PC-3 (cell line): ENCODE measurements around the gene GRB10. TPM values are rescaled to one million over a fixed set of nuclear protein-coding genes. Genes with fewer than 3 reads are reported as not detected.

Experiments
- ATAC-seq: fragments of 200-7000 bp; cut with Tn5 transposase; 2 replicates; pipeline ENCODE4 v1.9.1; 2020; ENCODE audit warnings: mild to moderate bottlenecking, moderate library complexity
- BruUV-seq: library from RNA; stranded (reverse); fragments of 400-500 nt; replicated peaks from 2 replicates; lab custom pipeline; 2021; lab: Mats Ljungman, UMichigan
- CTCF ChIA-PET: fragments of 300-600 bp; sonication (Branson Sonifier 250); formaldehyde crosslinking; loops from one replicate; lab custom pipeline; 2022; ENCODE audit warnings: antibody characterized with exemption; lab: Charles Lee
- POLR2A ChIA-PET: fragments of 300-600 bp; sonication (Branson Sonifier 250); formaldehyde crosslinking; loops from one replicate; lab custom pipeline; 2022; ENCODE audit warnings: antibody characterized with exemption; ENCODE audit not compliant: unreplicated experiment; lab: Charles Lee
- DNase-seq: peaks from one replicate; pipeline ENCODE4 v3.0.0-alpha.2; 2015
- H2AFZ ChIP-seq: fragments of 300-600 bp; sonication (generic); 2 replicates; pipeline ENCODE4 v1.6.0; 2016; ENCODE audit warnings: antibody characterized with exemption, low read length
- H3F3A ChIP-seq: fragments of 300-600 bp; sonication (generic); one replicate; pipeline ENCODE4 v1.6.0; 2017; ENCODE audit warnings: antibody characterized with exemption, low read length, control low read depth, mild to moderate bottlenecking; ENCODE audit not compliant: unreplicated experiment
- H3K27ac ChIP-seq: fragments of 300-600 bp; sonication (generic); 2 replicates; pipeline ENCODE4 v1.5.1; 2016; ENCODE audit warnings: mild to moderate bottlenecking, low read length
- H3K27me3 ChIP-seq: fragments of 300-600 bp; sonication (generic); 2 replicates; pipeline ENCODE4 v1.6.1; 2016; ENCODE audit warnings: low read length, mixed read lengths
- H3K36me3 ChIP-seq: fragments of 300-600 bp; sonication (generic); 2 replicates; pipeline ENCODE4 v1.6.1; 2016; ENCODE audit warnings: low read depth, mixed run types, low read length, mixed read lengths
- H3K4me1 ChIP-seq: fragments of 300-600 bp; sonication (generic); 2 replicates; pipeline ENCODE4 v1.5.1; 2016; ENCODE audit warnings: low read length; ENCODE audit not compliant: insufficient read depth
- H3K4me2 ChIP-seq: fragments of 300-600 bp; sonication (generic); 2 replicates; pipeline ENCODE4 v1.6.0; 2016; ENCODE audit warnings: low read length
- H3K4me3 ChIP-seq: fragments of 300-600 bp; sonication (generic); 2 replicates; pipeline ENCODE4 v1.5.1; 2016; ENCODE audit warnings: mild to moderate bottlenecking, low read length, mixed read lengths
- H3K79me2 ChIP-seq: fragments of 300-600 bp; sonication (generic); 2 replicates; pipeline ENCODE4 v1.6.1; 2017; ENCODE audit warnings: low read length, mixed read lengths
- H3K9ac ChIP-seq: fragments of 300-600 bp; sonication (generic); 2 replicates; pipeline ENCODE4 v1.6.0; 2016; ENCODE audit warnings: mild to moderate bottlenecking, low read length
- H3K9me2 ChIP-seq: fragments of 300-600 bp; sonication (generic); replicated peaks from 2 replicates; pipeline ENCODE4 v1.6.1; 2016; ENCODE audit warnings: mixed run types, low read length, mixed read lengths
- H3K9me3 ChIP-seq: fragments of 300-600 bp; sonication (generic); 2 replicates; pipeline ENCODE4 v1.6.1; 2016; ENCODE audit warnings: low read length, mixed read lengths
- H4K20me1 ChIP-seq: fragments of 300-600 bp; sonication (generic); 2 replicates; pipeline ENCODE4 v1.6.1; 2016; ENCODE audit warnings: low read length, mixed read lengths
- EZH2 ChIP-seq: fragments of 300-600 bp; sonication (generic); IDR thresholded peaks from one replicate; pipeline ENCODE4 v1.6.1; 2017; ENCODE audit warnings: antibody characterized with exemption, mild to moderate bottlenecking, low read length; ENCODE audit not compliant: unreplicated experiment
- EZH2phosphoT487 ChIP-seq: fragments of 300-600 bp; sonication (generic); IDR thresholded peaks from 2 replicates; pipeline ENCODE4 v1.6.1; 2018; ENCODE audit warnings: mild to moderate bottlenecking, antibody characterized with exemption, low read length, borderline replicate concordance
- intact Hi-C: fragments of 100-400 bp; cut with micrococcal nuclease; formaldehyde crosslinking; loops from 2 replicates; pipeline ENCODE4 v1.9.0; 2023
- total RNA-seq: library from RNA; depleted of rRNA; stranded (reverse); fragments of >200 nt; gene quantifications from 2 replicates; pipeline ENCODE4 v1.2.3, GENCODE V29; 2014
- TF ChIP-seq, protein P1 (sequence below): fragments of 300-600 bp; sonication (generic); conservative IDR thresholded peaks from 2 replicates; pipeline ENCODE4 v1.5.1; 2017; ENCODE audit warnings: antibody characterized with exemption, low read depth, mild to moderate bottlenecking, low read length

The GRB10 gene
- total RNA-seq, 1 experiment from 2014 or later: 61.3 TPM

DNA sequence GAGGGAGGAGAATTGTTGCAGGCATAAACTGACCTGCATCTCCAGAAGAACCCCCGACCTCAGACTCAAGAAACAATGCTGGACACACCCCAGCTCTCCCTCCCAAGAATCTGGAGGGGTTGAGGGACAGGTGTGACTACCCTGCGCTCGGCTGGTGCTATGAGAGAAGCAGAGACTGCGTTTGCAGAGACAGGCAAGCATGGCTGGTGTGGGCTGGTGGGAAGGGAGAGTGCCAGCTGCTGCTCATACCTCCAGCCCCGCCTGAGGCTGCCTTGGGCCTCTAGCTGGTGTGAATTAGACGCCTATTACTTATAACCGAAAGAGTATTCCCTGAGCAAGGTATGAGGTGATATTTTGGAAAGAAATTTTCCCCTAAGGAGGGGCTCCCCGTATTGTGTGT lies 169.2 kb downstream of the GRB10 start:
- Histone ChIP-seq H3K79me2 (no peaks in the 10 kb centered on the region), H3K9me3 (no peaks in the 10 kb centered on the region), H3K4me2 (no peak overlapping the region), H3K4me1 (peaks cover 15% of the 10 kb centered on the region), H3K36me3 (peaks cover 37% of the 10 kb centered on the region), H3K4me3 (no peak overlapping the region), H3K27ac (no peak overlapping the region), H3F3A (no peaks in the 10 kb centered on the region), H2AFZ (no peak overlapping the region), H3K9me2 (no peaks in the 10 kb centered on the region), H3K27me3 (no peaks in the 10 kb centered on the region), H4K20me1 (peaks cover 18% of the 10 kb centered on the region), H3K9ac (no peak overlapping the region)
- DNase-seq (no peak), ATAC-seq (no peak)
- no TSS peak for BruUV-seq
- TF ChIP-seq, protein P1, sequence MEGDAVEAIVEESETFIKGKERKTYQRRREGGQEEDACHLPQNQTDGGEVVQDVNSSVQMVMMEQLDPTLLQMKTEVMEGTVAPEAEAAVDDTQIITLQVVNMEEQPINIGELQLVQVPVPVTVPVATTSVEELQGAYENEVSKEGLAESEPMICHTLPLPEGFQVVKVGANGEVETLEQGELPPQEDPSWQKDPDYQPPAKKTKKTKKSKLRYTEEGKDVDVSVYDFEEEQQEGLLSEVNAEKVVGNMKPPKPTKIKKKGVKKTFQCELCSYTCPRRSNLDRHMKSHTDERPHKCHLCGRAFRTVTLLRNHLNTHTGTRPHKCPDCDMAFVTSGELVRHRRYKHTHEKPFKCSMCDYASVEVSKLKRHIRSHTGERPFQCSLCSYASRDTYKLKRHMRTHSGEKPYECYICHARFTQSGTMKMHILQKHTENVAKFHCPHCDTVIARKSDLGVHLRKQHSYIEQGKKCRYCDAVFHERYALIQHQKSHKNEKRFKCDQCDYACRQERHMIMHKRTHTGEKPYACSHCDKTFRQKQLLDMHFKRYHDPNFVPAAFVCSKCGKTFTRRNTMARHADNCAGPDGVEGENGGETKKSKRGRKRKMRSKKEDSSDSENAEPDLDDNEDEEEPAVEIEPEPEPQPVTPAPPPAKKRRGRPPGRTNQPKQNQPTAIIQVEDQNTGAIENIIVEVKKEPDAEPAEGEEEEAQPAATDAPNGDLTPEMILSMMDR: no peak
- TF ChIP-seq EZH2phosphoT487: no peak
- TF ChIP-seq EZH2: no peak
- POLR2A ChIA-PET: no interaction called here
- intact Hi-C loops: loop anchor here (10.0 kb wide), 1 partner anchor 461 kb away; no protein-coding TSS in a partner anchor
- CTCF ChIA-PET: no interaction called here

DNA sequence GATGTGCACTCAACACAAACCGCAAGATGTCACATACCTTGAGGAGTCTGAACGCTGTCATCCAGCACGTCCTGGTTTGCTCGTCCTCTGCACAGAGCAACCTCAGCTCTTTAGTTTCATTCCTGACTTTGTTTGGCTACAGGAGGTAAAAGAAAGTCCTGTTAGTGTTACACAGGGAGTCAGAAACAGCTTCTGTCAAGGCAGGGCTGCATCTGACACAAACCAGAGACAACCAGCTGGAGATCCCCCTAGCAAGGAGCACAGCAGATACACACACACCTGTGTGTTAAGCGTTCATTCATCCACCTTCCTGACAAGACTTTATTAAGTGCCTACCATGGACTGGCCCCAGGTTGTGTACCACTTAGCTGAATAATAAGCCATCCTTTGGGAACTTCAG lies 170.0 kb downstream of the GRB10 start:
- POLR2A ChIA-PET: no interaction called here
- Histone ChIP-seq H3K4me3 (no peak overlapping the region), H3K79me2 (no peaks in the 10 kb centered on the region), H3K9me3 (no peaks in the 10 kb centered on the region), H3K4me1 (peaks cover 15% of the 10 kb centered on the region), H3K36me3 (peaks cover 37% of the 10 kb centered on the region), H4K20me1 (peaks cover 18% of the 10 kb centered on the region), H3K27ac (no peak overlapping the region), H3K9ac (no peak overlapping the region), H2AFZ (no peak overlapping the region), H3K27me3 (no peaks in the 10 kb centered on the region), H3K9me2 (no peaks in the 10 kb centered on the region), H3F3A (no peaks in the 10 kb centered on the region), H3K4me2 (no peak overlapping the region)
- DNase-seq (no peak), ATAC-seq (no peak)
- CTCF ChIA-PET: no interaction called here
- intact Hi-C loops: loop anchor here (10.0 kb wide), 1 partner anchor 462 kb away; no protein-coding TSS in a partner anchor
- TF ChIP-seq EZH2phosphoT487: no peak
- TF ChIP-seq, protein P1: no peak
- TF ChIP-seq EZH2: no peak
- BruUV-seq: no TSS peak

DNA sequence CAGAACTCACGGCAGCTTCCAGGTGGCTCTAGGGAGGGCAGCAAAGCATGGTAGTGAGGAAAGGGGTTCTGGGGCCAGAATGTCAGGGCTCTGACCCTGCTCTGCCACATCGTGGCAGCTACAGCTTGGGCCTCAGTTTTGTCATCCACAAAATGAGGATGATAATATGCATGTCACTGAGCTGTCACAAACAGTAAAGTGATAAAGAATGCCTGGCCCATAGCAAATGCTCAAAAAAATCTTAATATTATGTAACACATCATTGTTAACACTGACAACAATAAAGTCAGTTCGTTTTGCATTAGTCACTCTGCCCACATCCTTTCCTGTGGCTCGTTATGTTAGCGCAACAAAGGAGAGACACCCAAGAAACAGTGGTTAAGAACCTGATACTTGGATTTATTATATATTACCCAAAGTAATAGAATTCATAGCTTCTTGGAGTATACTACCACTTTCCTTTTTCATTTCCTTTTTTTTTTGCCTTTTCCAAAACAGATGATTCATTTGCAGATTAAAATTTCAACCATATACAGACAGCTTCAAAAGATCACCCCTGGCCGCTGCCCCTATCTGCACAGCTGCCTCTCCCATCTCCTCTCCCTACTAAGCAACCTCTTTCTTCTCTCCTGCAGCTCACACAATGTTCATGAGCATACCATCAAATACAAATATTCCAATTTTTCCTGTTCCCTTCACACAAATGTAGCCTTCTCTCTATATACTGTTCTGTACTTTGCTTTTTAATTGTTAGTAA lies 172.0 kb downstream of the GRB10 start:
- H3F3A ChIP-seq: no peaks in the 10 kb centered on the region
- H3K27ac ChIP-seq: no peak overlapping the region
- H3K27me3 ChIP-seq: no peaks in the 10 kb centered on the region
- ATAC-seq (peak; percentile 97), DNase-seq (peak; percentile 88)
- no peak for TF ChIP-seq EZH2phosphoT487
- no peak for TF ChIP-seq EZH2
- TF ChIP-seq, protein P1: no peak
- no peak overlapping the region for H2AFZ ChIP-seq
- BruUV-seq: no TSS peak
- peaks cover 31% of the 10 kb centered on the region for H3K36me3 ChIP-seq
- no peaks in the 10 kb centered on the region for H3K9me2 ChIP-seq
- no peak overlapping the region for H3K9ac ChIP-seq
- H4K20me1 ChIP-seq: peaks cover 18% of the 10 kb centered on the region
- intact Hi-C loops: loop anchor here (1.0 to 10.0 kb wide), 5 partner anchors 54 to 530 kb away; no protein-coding TSS in a partner anchor
- H3K4me1 ChIP-seq: peaks cover 15% of the 10 kb centered on the region
- POLR2A ChIA-PET: interaction anchor here (0.6 kb wide), 1 partner anchor 493 kb away, joined by 3 read pairs; no protein-coding TSS in a partner anchor
- no peaks in the 10 kb centered on the region for H3K79me2 ChIP-seq
- H3K9me3 ChIP-seq: no peaks in the 10 kb centered on the region
- CTCF ChIA-PET: interaction anchor here (0.6 kb wide), 2 partner anchors 461 to 464 kb away, joined by 3 to 6 read pairs; no protein-coding TSS in a partner anchor
- no peak overlapping the region for H3K4me3 ChIP-seq
- peak overlapping the region; percentile 39 for H3K4me2 ChIP-seq
